Measurements from ENCODE around the gene NUMA1. TPM values are rescaled to one million over a fixed set of nuclear protein-coding genes. Genes with fewer than 3 reads are reported as not detected.

The NUMA1 gene
- total RNA-seq, 3 donors from 2014 or later (not counting 1 experiment from before 2014, with no cell fraction given) = 261 to 290 (median 262) TPM

DNA sequence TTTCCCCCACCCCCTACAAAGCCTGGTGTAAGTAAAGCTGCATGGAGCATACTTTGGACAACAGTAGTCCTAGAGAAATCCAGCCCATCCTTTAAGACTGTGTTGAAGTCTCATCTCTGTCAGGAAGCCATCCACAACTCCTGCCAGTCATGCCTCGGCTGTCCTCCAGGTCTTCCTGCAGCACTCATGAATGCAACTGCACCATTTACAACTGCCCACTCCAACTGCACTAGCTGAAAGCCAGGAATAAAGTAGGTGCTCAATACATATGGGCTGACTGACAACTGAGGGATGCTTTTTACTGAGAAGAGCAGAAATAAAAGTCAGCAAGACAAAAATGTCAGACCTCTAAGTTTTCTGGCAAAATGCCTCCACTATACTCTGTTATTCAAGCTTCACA, 54.3 kb downstream of the NUMA1 start:
- Mint-ChIP-seq H3K27me3 (ENCODE audit: low read depth in 2 of 2) (no peaks in the 10 kb centered on the region), H3K4me1 (peaks cover 32 to 36% of the 10 kb centered on the region in 2 donors), H3K9me3 (no peaks in the 10 kb centered on the region), H3K27ac (peak overlapping the region; percentile 70 to 77), H3K4me3 (no peak overlapping the region), H3K36me3 (peaks cover 10% of the 10 kb centered on the region)
- ATAC-seq (no peak), DNase-seq (no peak)
- intact Hi-C loops (cut with micrococcal nuclease) = no loop called here
- TF ChIP-seq, protein P1, sequence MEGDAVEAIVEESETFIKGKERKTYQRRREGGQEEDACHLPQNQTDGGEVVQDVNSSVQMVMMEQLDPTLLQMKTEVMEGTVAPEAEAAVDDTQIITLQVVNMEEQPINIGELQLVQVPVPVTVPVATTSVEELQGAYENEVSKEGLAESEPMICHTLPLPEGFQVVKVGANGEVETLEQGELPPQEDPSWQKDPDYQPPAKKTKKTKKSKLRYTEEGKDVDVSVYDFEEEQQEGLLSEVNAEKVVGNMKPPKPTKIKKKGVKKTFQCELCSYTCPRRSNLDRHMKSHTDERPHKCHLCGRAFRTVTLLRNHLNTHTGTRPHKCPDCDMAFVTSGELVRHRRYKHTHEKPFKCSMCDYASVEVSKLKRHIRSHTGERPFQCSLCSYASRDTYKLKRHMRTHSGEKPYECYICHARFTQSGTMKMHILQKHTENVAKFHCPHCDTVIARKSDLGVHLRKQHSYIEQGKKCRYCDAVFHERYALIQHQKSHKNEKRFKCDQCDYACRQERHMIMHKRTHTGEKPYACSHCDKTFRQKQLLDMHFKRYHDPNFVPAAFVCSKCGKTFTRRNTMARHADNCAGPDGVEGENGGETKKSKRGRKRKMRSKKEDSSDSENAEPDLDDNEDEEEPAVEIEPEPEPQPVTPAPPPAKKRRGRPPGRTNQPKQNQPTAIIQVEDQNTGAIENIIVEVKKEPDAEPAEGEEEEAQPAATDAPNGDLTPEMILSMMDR (IDR thresholded peaks at IDR 0.05) = no peak
- Histone ChIP-seq H3K4me1 (ENCODE audit: control insufficient read depth, insufficient read depth, low read length) (no peaks in the 10 kb centered on the region), H3K4me3 (ENCODE audit: low read length) (no peak overlapping the region), H3K27me3 (ENCODE audit: control insufficient read depth, insufficient read depth, low read length) (no peaks in the 10 kb centered on the region), H3K36me3 (ENCODE audit: control insufficient read depth, insufficient read depth, low read length) (peaks cover 85% of the 10 kb centered on the region), H3K27ac (ENCODE audit: low read length) (no peak overlapping the region), H3K9me3 (ENCODE audit: control insufficient read depth, insufficient read depth, low read length) (no peaks in the 10 kb centered on the region)
- WGBS (ENCODE audit: insufficient coverage) = 100% methylated on average over 1 of the region's 1 CpG

DNA sequence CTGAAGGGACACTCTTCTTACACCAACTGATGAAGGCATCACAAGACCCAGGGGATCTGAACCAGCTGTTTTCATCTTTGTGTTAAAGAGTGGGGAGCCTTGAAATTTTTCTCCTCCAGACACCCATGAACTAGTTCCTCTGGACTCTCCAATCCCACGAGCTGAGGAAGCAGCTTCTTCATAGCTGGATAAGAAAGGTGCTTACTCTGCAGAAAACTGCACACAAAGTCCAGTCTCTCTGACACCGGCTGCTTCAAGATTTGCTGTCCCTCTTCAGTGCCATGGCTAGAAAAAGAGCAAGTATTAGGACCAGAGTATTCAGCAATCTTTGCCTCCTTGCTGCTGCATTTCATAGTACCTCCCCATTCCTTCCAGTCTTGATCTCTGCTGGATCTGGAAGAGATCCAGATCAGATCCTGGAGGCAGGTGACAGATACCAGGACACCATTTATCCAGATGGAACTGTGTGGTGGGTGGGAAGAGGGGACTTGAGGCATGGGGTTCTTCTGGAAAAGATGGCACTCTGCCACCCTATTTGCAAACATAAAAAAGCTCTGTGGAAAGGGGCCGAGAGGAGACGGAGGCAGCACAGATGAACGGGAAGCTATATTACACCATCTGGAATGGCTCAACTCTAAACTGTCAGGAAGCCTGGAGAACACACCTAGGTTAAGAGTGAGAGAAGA, 56.1 kb downstream of the NUMA1 start:
- H3K4me1 ChIP-seq (ENCODE audit: control insufficient read depth, insufficient read depth, low read length) = no peaks in the 10 kb centered on the region
- Mint-ChIP-seq H3K4me1 (peaks cover 23 to 27% of the 10 kb centered on the region in 2 donors), H3K9me3 (no peaks in the 10 kb centered on the region), H3K4me3 (no peak overlapping the region), H3K27me3 (ENCODE audit: low read depth in 2 of 2) (no peaks in the 10 kb centered on the region), H3K36me3 (peaks cover 10% of the 10 kb centered on the region), H3K27ac (no peak overlapping the region)
- peaks cover 88% of the 10 kb centered on the region for H3K36me3 ChIP-seq (ENCODE audit: control insufficient read depth, insufficient read depth, low read length)
- intact Hi-C loops (cut with micrococcal nuclease) = no loop called here
- no peaks in the 10 kb centered on the region for H3K9me3 ChIP-seq (ENCODE audit: control insufficient read depth, insufficient read depth, low read length)
- TF ChIP-seq, protein P1 (IDR thresholded peaks at IDR 0.05) = no peak
- no peak overlapping the region for H3K27ac ChIP-seq (ENCODE audit: low read length)
- DNase-seq (no peak), ATAC-seq (no peak)
- 77% methylated on average over 5 of the region's 5 CpGs for WGBS (ENCODE audit: insufficient coverage)
- no peaks in the 10 kb centered on the region for H3K27me3 ChIP-seq (ENCODE audit: control insufficient read depth, insufficient read depth, low read length)
- no peak overlapping the region for H3K4me3 ChIP-seq (ENCODE audit: low read length)

DNA sequence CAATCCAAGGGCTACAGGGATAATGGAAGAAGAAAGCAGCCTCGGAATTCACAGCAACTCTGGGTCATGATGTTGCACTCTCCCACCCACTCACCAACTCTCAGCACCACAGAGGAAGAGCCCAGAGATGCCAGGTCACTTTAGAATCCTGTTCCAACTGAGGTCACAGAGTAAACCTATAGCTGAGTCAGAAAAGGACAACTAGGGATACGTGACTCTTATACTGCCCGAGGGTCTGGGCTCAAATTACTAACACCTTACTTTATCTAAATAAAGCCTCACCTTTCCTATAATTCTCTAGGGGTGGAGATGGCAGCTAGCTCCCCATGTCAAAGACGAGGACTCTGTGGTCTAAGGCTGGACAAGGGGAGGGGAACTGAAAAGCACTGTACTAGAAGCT, 57.0 kb downstream of the NUMA1 start:
- H3K36me3 ChIP-seq (ENCODE audit: control insufficient read depth, insufficient read depth, low read length) = peaks cover 88% of the 10 kb centered on the region
- H3K4me1 ChIP-seq (ENCODE audit: control insufficient read depth, insufficient read depth, low read length) = no peaks in the 10 kb centered on the region
- WGBS (ENCODE audit: insufficient coverage) = 96% methylated on average over 3 of the region's 4 CpGs
- H3K27me3 ChIP-seq (ENCODE audit: control insufficient read depth, insufficient read depth, low read length) = no peaks in the 10 kb centered on the region
- H3K9me3 Mint-ChIP-seq = no peaks in the 10 kb centered on the region
- no peak overlapping the region for H3K27ac ChIP-seq (ENCODE audit: low read length)
- H3K4me3 Mint-ChIP-seq = no peak overlapping the region
- TF ChIP-seq, protein P1 (IDR thresholded peaks at IDR 0.05) = no peak
- H3K4me3 ChIP-seq (ENCODE audit: low read length) = no peak overlapping the region
- no peak for DNase-seq
- intact Hi-C loops (cut with micrococcal nuclease) = no loop called here
- H3K9me3 ChIP-seq (ENCODE audit: control insufficient read depth, insufficient read depth, low read length) = no peaks in the 10 kb centered on the region
- peaks cover 18 to 22% of the 10 kb centered on the region in 2 donors for H3K4me1 Mint-ChIP-seq
- no peak overlapping the region for H3K27ac Mint-ChIP-seq
- no peaks in the 10 kb centered on the region for H3K27me3 Mint-ChIP-seq (ENCODE audit: low read depth in 2 of 2)
- peaks cover 10% of the 10 kb centered on the region for H3K36me3 Mint-ChIP-seq
- ATAC-seq = no peak

DNA sequence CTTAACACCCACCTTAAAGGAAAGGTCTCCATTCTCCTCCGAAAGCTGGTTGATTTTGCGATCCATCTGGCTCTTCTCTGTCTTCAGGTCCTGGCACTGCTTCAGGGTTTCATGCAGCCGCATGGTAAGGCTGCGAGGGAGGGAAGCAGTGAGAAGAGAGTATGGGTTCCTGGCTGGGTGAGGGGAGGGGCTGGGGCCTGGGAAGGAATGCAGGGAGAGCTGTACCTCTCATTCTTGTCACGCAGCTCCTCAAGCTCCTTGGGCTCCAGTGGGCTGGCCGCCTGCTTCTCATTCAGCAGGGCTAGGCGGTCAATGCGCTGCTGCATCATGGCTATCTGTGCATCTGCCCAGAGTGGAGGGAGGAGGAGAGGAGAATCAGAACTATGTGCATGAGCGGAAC, 62.2 kb downstream of the NUMA1 start:
- ATAC-seq (no peak), DNase-seq (no peak)
- Mint-ChIP-seq H3K4me3 (no peak overlapping the region), H3K27ac (peak overlapping the region in 1 of 2 donors; percentile 24), H3K36me3 (peaks cover 47% of the 10 kb centered on the region), H3K9me3 (no peaks in the 10 kb centered on the region), H3K27me3 (ENCODE audit: low read depth in 2 of 2) (no peaks in the 10 kb centered on the region), H3K4me1 (peaks cover 13 to 14% of the 10 kb centered on the region in 2 donors)
- Histone ChIP-seq H3K36me3 (ENCODE audit: control insufficient read depth, insufficient read depth, low read length) (peaks cover 98% of the 10 kb centered on the region), H3K4me3 (ENCODE audit: low read length) (no peak overlapping the region), H3K27me3 (ENCODE audit: control insufficient read depth, insufficient read depth, low read length) (no peaks in the 10 kb centered on the region), H3K9me3 (ENCODE audit: control insufficient read depth, insufficient read depth, low read length) (no peaks in the 10 kb centered on the region), H3K27ac (ENCODE audit: low read length) (no peak overlapping the region), H3K4me1 (ENCODE audit: control insufficient read depth, insufficient read depth, low read length) (no peaks in the 10 kb centered on the region)
- TF ChIP-seq, protein P1 (IDR thresholded peaks at IDR 0.05) = no peak
- intact Hi-C loops (cut with micrococcal nuclease) = no loop called here
- 98% methylated on average over 9 of the region's 9 CpGs for WGBS (ENCODE audit: insufficient coverage)
